ENCODE data around the gene RAMAC.

- TF ChIP-seq MAX (IDR thresholded peaks at IDR 0.05) (no peak), CEBPB (IDR thresholded peaks at IDR 0.05) (no peak), USF1 (IDR thresholded peaks at IDR 0.05) (no peak), FOXM1 (IDR thresholded peaks at IDR 0.05; ENCODE audit: borderline replicate concordance, low read depth) (no peak), EP300 (IDR thresholded peaks at IDR 0.05; ENCODE audit: borderline replicate concordance) (no peak), RAD21 (IDR thresholded peaks at IDR 0.05; ENCODE audit: low read depth) (no peak), CREB1 (IDR thresholded peaks at IDR 0.05; ENCODE audit: low read depth) (no peak), NFIC (IDR thresholded peaks at IDR 0.05) (no peak), EGR1 (IDR thresholded peaks at IDR 0.05) (no peak)
Observed at GRCh38 chr15:82943176-82943575, 42.8 kb upstream of the RAMAC start.

Data from Ishikawa (cell line).